Measurements from ENCODE around the gene SPSB1.

- no peak for TF ChIP-seq CTCF (conservative IDR thresholded peaks at IDR 0.05; ENCODE audit: low read depth in 2 of 2)
- TF ChIP-seq CREB1 (CRISPR knock-in tag; IDR thresholded peaks at IDR 0.05; ENCODE audit: low read depth), result no peak
- TF ChIP-seq JUNB (IDR thresholded peaks at IDR 0.05; ENCODE audit: unreplicated experiment), result no peak
- no peak for TF ChIP-seq EZH2 (IDR thresholded peaks at IDR 0.05; ENCODE audit: low read depth, unreplicated experiment)
- TF ChIP-seq POLR2AphosphoS5 (IDR thresholded peaks at IDR 0.05; ENCODE audit: low read depth), result no peak
- TF ChIP-seq EZH2phosphoT487 (IDR thresholded peaks at IDR 0.05; ENCODE audit: unreplicated experiment), result no peak
Observed at GRCh38 chr1:9248341-9249262, 44.1 kb upstream of the SPSB1 start.

Measured in GM23338 (cell line).